Retinal pigment epithelial cell (primary cell): Measurements from ENCODE around the gene CCDC40.

Experiments
- DNase-seq: peaks from one replicate; pipeline ENCODE4 v3.0.0-alpha.2; 2010; ENCODE audit warnings: low read depth
- H3K4me3 ChIP-seq: 2 replicates; pipeline ENCODE4 v1.5.1; 2011; ENCODE audit warnings: mild to moderate bottlenecking, low read length, control low read depth, moderate library complexity
- CTCF ChIP-seq: conservative IDR thresholded peaks from 2 replicates; pipeline ENCODE4 v1.5.1; 2011; ENCODE audit warnings: low read depth, low read length, control low read depth, inconsistent platforms

CCDC40 gene

GRCh38 chr17:80129006-80129565, 92.6 kb downstream of the CCDC40 start:
- TF ChIP-seq CTCF, result no peak
- DNase-seq, result no peak
- H3K4me3 ChIP-seq, result no peak overlapping the region

DNA sequence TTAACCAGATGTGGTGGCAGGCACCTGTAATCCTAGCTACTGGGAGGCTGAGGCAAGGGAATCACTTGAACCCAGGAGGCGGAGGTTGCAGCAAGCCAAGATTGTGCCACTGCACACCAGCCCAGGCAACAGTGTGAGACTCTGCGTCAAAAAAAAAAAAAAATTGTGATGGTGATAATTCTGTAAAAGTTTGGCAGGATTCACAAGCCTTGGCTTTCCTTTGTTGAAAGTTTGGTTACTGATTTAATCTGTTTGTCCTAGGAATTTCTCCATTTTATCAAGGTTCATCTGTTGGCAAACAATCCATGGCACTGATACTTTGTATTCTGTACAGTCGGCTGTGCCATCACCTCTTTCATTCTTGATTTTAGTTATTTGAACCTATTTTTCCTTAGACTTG, 94.5 kb downstream of the CCDC40 start:
- DNase-seq, result no peak
- TF ChIP-seq CTCF, result no peak
- H3K4me3 ChIP-seq, result no peak overlapping the region

GRCh38 chr17:80132906-80133625, 96.6 kb downstream of the CCDC40 start:
- H3K4me3 ChIP-seq, result no peak overlapping the region
- no peak for DNase-seq
- no peak for TF ChIP-seq CTCF

DNA sequence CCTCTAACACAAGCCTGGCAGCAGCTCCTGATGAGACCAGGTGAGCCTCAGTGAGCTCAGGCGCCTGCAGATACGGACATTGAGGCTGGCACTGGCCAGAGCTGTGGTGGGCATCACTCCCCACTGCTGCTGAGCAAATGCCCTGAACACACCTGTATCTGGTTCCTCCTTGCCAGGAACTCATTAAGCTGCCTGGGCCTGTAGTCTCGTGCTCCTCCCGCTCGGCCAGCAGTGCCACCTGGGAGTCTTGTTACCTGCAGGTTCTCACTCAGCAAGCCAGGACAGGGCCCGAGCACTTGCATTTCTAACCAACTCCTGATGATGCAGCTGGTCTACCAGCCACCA, 97.2 kb downstream of the CCDC40 start:
- TF ChIP-seq CTCF, result no peak
- no peak overlapping the region for H3K4me3 ChIP-seq
- DNase-seq, result no peak

GRCh38 chr17:80137131-80137530, 100.7 kb downstream of the CCDC40 start:
- DNase-seq, result no peak
- no peak for TF ChIP-seq CTCF
- no peak overlapping the region for H3K4me3 ChIP-seq

GRCh38 chr17:80138856-80139426, 102.5 kb downstream of the CCDC40 start:
- no peak for DNase-seq
- no peak overlapping the region for H3K4me3 ChIP-seq
- no peak for TF ChIP-seq CTCF
